Measurements from ENCODE around the gene ATG2B. TPM values are rescaled to one million over a fixed set of nuclear protein-coding genes. Genes with fewer than 3 reads are reported as not detected.

The ATG2B gene
- polyA plus RNA-seq, 1 donor: 47.8 TPM

Other genes starting within 250 kb of the ATG2B start
- 2.5 TPM for gene BDKRB2, start 158.5 kb downstream of the ATG2B start, polyA plus RNA-seq (ENCODE audit: insufficient read length)
- 0.52 TPM for gene BDKRB1, start 107.1 kb downstream of the ATG2B start, polyA plus RNA-seq (ENCODE audit: insufficient read length)
- 35.0 TPM for gene GSKIP, start 185 bp upstream of the ATG2B start, polyA plus RNA-seq (ENCODE audit: insufficient read length)
- 5.1 TPM for gene AK7, start 28.8 kb upstream of the ATG2B start, polyA plus RNA-seq (ENCODE audit: insufficient read length)
- gene PAPOLA, start 139.0 kb upstream of the ATG2B start, polyA plus RNA-seq (ENCODE audit: insufficient read length): 279 TPM

Data from left kidney (tissue), 1 donor.